MM.1S (cell line): ENCODE data around the gene WRNIP1.

Experiments used
- EZH2 ChIP-seq: fragments of 300-600 bp; sonication (generic); optimal IDR thresholded peaks from 2 replicates; pipeline ENCODE3; 2017; ENCODE audit warnings: low read depth, mild to moderate bottlenecking, antibody characterized with exemption, low read length, mixed read lengths
- EZH2phosphoT487 ChIP-seq: fragments of 300-600 bp; sonication (generic); IDR thresholded peaks from 2 replicates; pipeline ENCODE4 v1.6.1; 2018; ENCODE audit warnings: antibody characterized with exemption, low read length
- TF ChIP-seq, protein P1 (sequence below): fragments of 300-600 bp; sonication (generic); IDR thresholded peaks from 2 replicates; pipeline ENCODE4 v1.5.1; 2016; ENCODE audit warnings: antibody characterized with exemption, low read length, mixed read lengths

DNA sequence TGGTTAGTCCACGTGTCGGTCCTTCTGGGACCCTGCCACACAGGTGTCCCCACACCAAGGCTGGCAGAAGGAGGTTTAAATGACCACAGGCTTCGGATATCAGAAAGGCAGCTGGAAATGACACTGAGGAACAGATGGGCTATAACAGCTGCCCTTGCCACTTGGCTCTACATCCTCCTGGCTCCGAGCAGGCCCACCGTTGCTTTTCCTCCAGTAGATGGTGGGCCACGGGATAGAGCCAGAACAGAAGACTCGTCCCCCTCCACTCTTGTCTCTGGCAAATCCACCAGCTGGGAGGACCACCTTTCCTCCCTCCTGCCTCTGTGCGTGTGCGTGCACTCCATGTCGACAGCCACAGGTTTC is 17.6 kb downstream of the WRNIP1 start:
- TF ChIP-seq EZH2phosphoT487 (no peak), EZH2 (no peak)
- TF ChIP-seq, protein P1, sequence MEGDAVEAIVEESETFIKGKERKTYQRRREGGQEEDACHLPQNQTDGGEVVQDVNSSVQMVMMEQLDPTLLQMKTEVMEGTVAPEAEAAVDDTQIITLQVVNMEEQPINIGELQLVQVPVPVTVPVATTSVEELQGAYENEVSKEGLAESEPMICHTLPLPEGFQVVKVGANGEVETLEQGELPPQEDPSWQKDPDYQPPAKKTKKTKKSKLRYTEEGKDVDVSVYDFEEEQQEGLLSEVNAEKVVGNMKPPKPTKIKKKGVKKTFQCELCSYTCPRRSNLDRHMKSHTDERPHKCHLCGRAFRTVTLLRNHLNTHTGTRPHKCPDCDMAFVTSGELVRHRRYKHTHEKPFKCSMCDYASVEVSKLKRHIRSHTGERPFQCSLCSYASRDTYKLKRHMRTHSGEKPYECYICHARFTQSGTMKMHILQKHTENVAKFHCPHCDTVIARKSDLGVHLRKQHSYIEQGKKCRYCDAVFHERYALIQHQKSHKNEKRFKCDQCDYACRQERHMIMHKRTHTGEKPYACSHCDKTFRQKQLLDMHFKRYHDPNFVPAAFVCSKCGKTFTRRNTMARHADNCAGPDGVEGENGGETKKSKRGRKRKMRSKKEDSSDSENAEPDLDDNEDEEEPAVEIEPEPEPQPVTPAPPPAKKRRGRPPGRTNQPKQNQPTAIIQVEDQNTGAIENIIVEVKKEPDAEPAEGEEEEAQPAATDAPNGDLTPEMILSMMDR, result no peak
